GM18505 (cell line): ENCODE results near the gene PIK3R5.

Experiments
- ATAC-seq: cut with Tn5 transposase; IDR thresholded peaks from one replicate; pipeline ENCODE4 v1.9.1; 2021; ENCODE audit not compliant: unreplicated experiment
- POLR2A ChIP-seq: IDR thresholded peaks from 4 replicates; pipeline ENCODE4 v1.6.1; 2011; ENCODE audit warnings: borderline replicate concordance; ENCODE audit not compliant: insufficient read depth, insufficient read length; ENCODE audit errors: extremely low read depth

PIK3R5 gene

DNA sequence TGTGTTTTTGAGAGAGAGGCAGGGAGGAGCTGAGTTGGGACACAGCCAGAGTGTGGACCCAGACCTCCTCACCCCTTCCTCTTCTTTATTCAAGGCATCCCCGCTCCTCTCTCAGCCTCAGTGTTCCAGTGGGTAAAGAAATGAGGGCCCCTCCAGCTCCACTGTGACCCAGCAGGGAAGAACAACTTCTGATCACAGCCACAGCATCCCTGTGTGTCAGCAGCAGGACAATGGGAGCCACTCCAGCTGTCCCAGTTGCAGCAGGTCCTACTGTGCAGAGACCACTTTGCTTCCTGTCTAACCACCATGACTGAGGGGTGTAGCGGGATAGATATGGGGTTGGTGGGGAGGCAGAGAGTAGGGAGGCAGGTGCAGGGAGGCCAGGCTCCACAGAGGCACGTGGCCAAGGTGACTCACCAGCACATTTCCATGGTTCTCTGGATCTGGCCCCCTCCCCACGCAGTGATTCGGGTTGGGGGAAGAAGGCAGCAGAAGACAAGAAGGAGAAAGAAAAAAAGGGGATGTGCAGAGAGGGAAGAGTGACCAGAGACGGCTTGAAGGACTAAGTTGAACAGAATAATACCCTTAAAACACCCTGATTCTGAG is 24.5 kb downstream of the PIK3R5 start:
- TF ChIP-seq POLR2A, result no peak
- ATAC-seq, result no peak

DNA sequence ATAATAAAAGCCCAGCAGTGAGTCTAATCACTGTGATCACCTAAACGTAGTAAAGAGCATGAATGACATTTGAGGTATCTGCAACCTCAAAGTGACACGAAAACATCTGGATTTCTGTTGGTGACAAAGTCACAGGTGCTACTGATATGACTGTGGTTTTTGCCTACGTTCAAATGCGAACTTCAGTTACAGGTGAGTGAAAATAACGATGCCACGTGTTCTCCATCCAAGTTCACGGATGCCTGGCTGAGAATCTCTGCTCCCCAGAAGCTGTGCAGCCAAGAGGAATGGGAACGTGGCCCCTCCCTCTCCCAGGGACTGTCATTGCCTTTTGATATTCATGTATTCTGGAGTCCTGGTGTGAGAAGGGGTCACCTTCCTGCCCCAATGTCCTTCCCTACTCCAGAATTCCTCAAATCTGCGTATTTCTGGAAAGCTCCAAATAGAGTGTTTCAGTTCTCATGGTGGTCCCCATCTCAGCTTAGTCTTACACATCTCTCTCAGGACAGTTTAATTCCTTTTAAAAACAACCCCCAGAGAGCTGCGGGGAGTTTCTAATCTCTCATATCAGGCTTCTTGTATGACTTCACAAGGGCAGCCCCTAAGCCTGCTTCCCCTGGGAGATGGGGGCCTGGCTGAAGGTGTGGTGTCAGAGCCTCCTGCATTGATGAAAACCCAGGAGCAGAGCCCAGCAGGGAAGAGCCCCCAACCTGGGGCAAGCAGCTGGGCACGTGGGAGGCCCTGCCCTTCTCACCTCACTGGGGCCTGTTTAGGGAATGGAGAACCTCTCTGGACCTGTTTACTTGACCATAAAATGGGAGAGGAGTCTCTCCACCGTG is 25.8 kb downstream of the PIK3R5 start:
- TF ChIP-seq POLR2A, result no peak
- ATAC-seq, result peak; percentile 44

DNA sequence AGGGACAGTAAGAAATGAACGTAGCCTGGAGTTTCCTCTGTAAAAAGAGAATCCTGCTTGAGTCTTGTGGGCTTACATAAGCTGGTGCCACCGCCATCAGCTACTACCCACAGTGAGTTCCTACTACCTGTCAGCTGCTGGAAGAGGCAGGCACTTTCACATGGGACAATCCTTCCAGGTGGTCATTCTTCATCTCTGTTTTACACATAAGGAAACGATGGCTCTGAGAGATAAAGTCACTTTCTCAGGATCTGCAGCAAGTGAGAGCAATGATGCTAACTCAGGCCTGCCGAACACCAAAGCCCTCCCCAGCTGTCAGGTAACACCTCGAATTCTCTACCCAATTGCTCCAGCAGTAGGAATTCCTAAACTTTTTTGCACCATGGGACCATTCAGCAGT is 26.6 kb downstream of the PIK3R5 start:
- no peak for TF ChIP-seq POLR2A

DNA sequence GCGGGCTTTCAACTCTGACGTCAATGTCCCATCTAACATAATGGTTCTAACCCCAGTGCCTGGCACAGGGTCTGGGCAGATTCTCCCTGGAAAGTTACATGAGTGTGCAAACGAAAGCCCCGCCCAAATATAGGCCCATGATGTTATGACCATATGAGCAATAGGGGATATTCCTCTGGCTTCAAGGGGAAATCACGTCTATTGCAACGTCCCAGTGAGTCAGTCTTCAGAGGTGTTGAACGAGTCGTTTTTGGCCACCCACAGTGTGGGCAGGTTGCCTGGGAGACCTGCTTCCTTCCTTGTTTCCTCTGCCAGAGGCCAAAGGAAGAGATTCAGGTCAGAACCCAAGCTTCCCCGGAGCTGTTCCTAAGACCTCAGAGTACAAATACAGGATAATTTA is 30.3 kb downstream of the PIK3R5 start:
- no peak for ATAC-seq
- TF ChIP-seq POLR2A, result no peak

More for the DNA sequence above, 26.6 kb downstream of the PIK3R5 start:
- ATAC-seq, result no peak

DNA sequence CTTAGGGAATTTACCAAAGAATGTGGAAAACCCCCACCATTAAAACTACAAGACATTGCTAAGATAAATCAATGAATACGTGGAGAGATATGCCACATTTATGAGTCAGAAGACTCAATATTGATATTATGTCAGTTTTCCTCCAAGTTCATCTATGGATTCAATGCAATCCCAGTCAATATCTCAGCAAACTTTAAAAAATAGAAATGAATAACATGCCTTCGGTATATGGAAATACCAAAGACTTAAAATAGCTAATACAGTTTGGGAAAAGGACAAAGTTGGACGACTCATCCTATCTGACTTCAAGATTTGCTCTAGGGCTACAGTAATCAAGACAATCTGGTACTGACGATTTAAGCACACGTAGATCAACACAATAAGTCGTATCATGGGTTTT is 31.2 kb downstream of the PIK3R5 start:
- ATAC-seq, result no peak

DNA sequence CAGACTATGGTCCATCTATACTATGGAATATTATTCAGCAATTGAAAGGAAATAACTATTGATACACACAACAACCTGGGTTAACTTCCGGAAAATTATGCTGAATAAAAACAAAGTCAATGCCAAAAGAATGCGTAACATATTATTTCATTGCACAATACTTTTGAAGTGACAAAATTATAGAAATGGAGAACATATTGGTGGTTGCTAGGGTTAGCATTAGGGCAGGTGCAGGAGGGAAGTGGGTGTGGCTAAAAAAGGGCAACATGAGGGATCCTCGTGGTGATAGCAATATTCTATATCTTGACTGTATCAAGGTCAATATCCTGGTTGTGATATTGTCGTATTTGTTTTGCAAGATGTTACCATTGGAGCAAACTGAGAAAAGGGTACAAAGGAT is 34.9 kb downstream of the PIK3R5 start:
- no peak for TF ChIP-seq POLR2A
- no peak for ATAC-seq

More for the DNA sequence above, 31.2 kb downstream of the PIK3R5 start:
- TF ChIP-seq POLR2A, result no peak

DNA sequence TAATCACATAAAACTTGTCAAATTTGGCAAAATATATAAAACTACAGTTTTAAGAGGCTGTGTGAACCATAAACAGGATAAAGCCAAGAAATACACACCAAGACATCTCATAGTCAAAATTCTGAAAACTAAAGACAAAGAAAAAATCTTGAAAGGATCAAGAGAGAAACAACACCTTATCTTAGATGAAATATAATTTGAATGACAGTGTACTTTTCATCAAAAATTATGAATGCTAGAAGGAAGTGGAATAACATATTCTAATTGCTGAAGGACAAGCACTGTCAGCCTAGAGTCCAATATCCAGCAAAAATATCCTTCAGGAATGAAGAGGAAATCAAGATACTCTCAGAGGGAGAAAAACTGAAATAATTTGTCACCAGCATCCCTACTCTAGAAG is 37.2 kb downstream of the PIK3R5 start:
- no peak for TF ChIP-seq POLR2A
- ATAC-seq, result no peak

DNA sequence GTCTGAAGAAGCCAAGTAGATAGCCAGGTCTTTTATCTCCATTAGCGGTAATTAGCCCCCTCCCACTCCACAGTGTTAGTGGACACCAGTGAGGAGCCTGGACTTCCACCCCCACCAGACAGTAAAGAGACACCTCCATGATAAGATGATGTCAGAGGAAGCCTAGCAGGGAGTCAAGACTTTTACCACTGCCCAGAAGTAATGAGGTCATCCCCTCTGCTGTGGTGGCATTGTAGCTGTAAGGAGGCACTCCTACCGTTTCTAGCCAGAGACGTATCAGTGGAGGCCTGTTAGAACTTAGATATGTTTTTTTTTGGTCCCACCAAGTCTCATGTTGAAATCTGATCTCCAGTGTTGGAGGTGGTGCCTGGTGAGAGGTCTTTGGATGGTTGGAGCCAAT is 38.1 kb downstream of the PIK3R5 start:
- no peak for TF ChIP-seq POLR2A

DNA sequence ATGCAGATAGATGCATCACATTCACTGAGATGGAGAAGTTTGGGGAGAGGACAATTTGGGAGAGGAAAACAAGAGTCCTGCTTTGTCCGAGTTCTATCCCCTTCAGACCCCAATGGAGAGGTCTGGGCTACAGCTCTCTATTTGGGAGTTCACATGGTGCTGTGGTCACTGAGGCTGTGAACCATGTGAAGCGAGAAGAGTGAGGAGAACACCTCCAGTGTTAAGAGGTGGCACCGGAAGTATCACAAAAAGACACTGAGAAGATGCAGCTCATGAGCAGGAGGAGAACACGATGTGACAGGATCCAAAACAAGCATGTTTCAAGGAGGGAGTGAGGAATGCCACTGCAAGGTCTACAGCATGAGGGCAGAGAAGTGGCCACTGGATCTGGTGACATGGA is 39.7 kb downstream of the PIK3R5 start:
- no peak for TF ChIP-seq POLR2A
- no peak for ATAC-seq

More for the DNA sequence above, 38.1 kb downstream of the PIK3R5 start:
- ATAC-seq, result no peak

DNA sequence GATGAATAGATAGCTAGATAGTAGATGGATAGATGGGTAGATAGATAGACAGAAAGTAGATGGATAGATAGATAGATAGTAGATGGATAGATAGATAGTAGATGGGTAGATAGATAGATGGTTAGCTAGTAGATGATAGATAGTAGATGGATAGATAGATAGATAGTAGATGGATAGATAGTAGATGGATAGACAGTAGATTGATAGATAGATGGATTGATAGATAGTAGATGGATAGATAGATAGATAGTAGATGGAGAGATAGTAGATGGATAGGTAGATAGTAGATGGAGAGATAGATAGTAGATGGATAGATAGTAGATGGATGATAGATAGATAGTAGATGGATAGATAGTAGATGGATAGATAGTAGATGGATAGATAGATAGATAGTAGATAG is 40.4 kb downstream of the PIK3R5 start:
- no peak for TF ChIP-seq POLR2A
- no peak for ATAC-seq

DNA sequence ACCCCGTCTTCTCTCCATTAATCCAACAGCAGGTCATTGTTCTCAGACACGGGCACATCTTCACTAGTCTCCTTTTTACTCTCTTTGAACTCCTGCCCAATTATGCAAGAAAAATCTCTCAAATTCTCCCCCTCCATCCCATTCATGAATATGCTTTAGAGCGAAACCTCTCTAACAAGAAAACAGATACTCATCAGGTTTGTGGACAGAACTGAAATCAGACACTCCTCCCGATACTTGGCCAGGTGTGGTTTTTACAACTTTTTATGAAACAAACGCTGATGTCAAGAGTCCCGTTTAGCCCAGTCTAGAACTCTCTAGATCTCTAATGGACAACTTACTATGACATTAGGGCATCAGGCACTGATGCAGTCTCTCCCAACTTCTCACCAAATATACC is 40.9 kb downstream of the PIK3R5 start:
- peak; percentile 78 for ATAC-seq
- TF ChIP-seq POLR2A, result no peak

DNA sequence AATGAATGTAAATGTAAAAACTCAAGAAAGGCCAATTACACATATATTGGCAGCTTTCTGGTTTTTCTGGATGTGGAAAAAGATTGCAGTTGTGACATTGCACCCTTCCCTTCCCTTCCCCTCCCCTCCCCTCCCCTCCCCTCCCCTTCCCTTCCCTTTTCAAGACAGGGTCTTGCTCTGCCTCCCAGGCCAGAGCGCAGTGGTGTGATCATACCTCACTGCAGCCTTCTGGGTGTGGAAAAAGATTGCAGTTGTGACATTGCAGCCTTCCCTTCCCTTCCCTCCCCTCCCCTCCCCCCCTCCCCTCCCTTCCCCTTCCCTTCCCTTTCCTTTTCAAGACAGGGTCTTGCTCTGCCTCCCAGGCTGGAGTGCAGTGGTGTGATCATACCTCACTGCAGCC is 41.7 kb downstream of the PIK3R5 start:
- no peak for ATAC-seq
- no peak for TF ChIP-seq POLR2A

DNA sequence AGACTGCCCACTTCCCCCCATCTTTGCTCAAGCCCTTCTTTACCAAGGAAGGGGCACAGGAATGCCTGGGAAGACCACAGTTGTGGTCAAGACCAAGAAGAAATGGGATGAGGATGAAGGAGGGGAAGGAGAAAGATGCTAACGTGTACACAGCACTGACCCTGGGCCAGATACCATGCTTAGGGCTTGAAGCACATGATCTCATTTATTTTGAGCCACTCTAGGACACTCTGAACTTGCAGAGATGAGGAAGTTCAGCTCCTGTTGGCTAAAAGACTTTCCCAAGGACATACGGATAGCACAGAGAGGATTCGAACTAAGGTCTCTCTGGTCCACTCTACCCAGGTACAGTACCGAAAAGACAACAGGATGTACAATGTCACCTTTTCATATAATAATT is 42.6 kb downstream of the PIK3R5 start:
- TF ChIP-seq POLR2A, result no peak
- ATAC-seq, result no peak

DNA sequence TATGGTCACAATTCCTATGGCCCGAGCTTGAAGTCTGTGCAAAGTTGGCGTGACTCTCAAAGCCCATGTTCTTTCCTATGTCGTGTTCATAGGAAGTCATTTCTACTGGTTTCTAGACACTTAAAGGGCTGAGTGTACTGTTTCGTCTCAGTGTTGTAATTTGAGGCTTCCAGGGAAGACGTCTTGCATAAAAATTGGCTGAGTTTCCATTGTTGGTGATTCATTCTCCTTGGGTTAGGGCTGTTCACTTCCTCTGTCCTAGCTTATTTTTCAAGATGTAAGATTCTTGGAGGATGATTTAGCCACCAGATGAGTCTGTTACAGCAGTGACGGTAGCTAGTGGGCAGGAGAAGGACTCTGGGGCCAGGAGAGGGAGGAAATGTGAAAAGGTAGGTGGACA is 43.1 kb downstream of the PIK3R5 start:
- no peak for TF ChIP-seq POLR2A
- ATAC-seq, result no peak
